HTR-8/SVneo (cell line): ENCODE measurements around the gene SLC39A3.

Experiments
- DNase-seq: peaks from one replicate; pipeline ENCODE4 v3.0.0; 2011; ENCODE audit warnings: low spot score, mixed read lengths; ENCODE audit not compliant: insufficient read length
- FAIRE-seq: peaks from 2 replicates; lab custom pipeline; 2011; peaks lifted over from hg19 to GRCh38; lab: Jason Lieb, UNC

Gene SLC39A3

DNA sequence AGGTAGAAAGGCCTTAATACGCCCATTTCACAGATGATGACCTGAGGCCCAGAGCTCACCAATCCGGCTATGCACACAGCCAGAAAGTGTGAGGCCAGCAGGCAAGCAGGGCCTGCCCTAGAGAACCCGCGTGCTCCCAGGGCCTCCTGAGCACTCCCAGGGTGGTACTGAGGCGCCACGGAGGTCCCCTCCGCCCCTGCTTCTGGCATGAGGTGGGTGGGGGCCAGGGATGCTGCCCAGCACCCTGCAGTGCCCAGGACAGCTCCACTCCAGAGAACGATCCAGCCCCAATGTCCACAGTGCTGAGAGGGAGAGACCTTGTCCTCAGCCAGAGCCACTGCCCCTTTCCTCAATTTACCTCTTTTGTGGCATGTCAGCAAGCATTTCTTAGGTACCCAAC lies 29.4 kb upstream of the SLC39A3 start:
- FAIRE-seq = no peak
- no peak for DNase-seq

DNA sequence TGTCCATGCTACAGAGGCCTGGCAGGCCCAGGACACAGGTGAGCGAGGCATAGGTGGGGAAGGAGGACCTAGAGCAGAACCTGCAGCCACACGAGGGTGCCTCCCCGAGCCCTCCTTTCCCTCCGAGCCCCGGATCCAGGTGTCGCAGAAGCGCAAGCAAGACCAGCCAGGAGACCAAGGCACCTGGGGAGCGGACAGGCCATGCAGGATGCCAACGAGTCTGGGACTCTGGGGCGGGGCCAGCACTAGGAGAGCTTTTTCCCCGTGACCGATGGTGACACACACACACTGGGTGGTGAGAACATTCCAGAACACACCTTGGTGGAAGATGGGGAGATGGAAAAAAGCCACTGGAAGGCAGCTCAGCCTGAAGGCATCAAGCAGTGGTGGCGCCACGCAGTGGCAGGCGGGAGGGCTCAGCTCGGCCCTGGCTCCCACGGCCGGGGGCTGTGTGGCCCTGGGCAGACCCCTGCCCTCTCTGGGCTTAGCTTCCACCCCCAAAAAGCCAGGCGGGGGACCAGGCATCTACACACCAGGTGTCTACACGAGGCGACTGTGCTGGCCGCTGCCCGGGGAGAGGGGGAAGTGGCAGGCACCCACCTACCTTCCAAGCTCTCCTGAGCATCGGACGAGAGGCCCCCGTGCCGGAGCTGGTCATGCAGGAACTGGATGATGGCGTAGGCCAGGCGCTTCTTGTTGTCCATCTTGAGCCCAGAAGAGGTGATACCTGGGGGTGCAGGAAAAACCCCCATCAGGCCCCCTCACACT lies 28.7 kb upstream of the SLC39A3 start:
- no peak for FAIRE-seq

DNA sequence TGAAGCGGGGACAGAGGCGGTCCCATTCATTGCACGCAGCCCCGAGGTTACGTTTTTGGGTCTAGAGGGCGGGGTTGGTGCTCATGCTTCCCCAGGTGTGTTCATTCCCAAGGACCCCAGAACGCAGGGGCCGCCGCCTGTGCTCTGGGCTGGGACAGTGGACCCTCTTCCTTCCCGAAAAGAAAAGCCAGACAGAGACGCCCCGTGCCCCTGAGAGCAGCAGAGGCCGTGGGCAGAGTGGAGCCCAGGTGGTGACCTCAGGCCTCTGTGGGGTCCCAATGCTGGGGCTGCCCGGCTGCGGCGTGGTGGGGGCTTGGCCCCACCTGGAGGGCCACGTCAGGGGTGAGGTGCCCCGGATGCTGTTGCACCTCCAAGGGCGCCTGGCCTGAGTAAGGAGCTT lies 27.9 kb upstream of the SLC39A3 start:
- FAIRE-seq = no peak
- DNase-seq = no peak

More for the DNA sequence above, 28.7 kb upstream of the SLC39A3 start:
- DNase-seq = no peak

DNA sequence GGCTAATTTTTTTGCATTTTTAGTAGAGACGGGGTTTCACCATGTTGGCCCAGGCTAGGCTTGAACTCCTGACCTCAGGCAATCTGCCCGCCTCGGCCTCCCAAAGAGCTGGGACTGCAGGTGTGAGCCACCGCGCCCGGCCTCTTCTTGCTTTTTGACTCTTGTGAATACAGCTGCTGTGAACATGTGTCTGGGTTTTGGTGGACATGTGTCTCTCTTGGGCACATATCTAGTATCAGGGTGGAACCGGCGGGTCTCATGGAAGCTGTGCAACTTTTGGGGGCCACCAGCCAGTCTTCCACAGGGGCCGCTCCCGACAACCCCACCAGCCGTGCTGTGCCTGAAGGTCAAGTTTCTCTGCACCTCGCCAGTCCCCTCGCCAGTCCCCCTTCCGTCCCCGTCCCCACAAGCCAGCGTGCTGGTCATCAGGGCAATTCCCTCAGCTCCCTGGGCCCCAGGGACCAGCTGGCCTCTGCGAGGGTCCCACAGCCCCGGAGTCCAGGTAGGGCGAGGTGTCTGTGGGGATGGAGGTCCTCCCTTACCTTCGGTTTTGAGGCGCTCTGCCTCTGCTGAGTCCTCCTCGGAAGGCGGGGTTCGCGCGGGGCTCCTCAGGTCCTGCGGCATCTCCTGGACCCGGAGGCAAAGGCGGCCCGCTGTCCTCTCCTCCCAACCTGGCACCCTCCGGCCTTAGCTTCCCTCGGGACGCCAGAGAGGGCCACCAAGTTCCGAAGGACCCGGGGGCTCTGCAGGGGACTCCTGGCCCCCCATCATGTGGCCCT lies 27.0 kb upstream of the SLC39A3 start:
- DNase-seq (no peak), FAIRE-seq (no peak)

DNA sequence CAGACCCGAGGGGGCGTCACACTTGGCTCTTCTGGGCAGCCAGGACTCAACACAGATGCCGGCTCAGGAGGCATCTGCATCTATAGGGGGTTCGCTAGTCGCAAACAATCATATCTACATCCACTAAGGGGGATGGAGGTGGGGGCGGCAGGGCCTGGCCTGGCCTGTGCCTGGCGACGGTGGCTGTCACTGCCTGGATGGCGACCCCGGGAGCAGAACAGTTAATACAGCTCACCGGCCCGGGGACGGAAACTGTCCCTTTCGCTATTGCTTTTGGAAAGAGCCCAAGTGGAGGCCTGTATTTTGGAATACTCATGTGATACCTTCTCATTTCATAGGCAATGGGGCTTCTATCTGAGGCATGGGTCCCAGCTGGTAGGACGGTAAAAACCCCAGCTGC lies 25.6 kb upstream of the SLC39A3 start:
- no peak for DNase-seq
- FAIRE-seq = no peak

DNA sequence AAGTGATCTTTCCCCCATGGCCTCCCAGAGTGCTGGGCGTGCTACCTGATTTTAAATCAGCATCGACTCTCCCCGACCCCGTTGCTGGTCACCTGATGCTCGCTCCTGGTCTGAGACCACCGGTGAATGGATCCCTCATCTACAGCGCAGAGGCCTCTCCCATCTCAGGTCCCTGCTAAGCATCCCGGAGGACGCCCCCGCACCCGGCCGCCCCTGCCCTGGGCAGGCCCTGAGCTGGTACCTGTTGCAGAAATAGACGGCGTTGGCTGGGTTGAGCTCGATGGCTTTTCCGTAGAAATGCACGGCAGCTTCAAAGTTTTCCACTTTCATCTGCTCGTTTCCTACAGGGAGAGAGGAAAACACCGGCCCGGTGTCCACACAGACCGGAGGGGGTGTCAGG lies 25.1 kb upstream of the SLC39A3 start:
- FAIRE-seq (no peak), DNase-seq (no peak)

DNA sequence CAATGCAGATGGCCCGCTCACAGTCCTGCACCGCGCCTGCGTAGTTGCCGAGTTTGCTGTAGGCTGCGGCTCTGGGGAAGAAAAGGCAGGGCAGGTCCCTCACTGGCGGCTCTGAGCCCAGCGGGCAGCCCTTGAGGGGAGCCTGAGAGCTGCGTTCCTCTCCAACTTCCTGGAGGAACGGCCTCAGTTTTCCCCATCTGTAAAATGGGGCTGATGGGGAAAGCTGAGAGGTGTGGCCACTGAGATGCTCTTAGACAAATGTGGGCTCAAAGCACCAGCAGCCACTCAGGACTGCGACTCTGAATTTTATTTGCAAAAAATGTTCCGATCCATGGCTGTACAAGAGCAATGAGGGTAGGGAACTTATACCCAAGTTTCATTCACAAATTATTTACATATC lies 23.9 kb upstream of the SLC39A3 start:
- FAIRE-seq (no peak), DNase-seq (no peak)

DNA sequence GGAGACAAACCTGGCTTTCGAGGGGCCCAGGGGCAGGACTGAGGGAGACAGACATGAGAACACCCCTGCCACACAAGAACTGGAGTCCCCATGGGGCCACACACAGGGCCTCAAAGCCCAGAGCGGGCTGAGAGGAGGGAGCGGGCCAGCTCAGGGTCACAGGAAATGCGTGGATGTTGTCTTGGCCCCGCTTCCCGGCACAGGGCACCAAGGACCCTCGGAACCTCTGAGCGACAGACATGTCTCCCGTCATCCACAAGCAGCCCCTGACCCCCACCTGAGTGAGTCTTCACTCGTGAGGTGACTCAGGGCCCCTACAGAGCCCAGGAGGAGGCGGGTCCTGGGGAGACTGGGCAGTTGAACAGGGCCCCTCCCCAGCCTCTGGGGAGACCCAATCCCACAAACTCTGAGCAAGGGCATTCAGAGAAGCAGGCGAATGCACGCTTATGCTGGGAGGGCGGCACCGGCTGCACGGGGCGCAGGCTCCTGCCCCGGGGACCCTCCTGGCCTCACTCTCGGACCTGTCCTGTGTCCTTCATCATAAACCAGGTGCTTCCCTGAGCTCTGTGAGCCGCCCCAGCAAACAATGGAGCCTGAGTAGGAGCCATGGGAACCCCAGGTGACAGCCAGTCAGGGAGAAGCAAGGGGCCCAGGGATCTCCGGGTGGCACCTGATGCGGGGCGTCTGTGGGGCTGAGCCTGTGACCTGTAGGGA lies 23.1 kb upstream of the SLC39A3 start:
- FAIRE-seq (no peak), DNase-seq (no peak)

DNA sequence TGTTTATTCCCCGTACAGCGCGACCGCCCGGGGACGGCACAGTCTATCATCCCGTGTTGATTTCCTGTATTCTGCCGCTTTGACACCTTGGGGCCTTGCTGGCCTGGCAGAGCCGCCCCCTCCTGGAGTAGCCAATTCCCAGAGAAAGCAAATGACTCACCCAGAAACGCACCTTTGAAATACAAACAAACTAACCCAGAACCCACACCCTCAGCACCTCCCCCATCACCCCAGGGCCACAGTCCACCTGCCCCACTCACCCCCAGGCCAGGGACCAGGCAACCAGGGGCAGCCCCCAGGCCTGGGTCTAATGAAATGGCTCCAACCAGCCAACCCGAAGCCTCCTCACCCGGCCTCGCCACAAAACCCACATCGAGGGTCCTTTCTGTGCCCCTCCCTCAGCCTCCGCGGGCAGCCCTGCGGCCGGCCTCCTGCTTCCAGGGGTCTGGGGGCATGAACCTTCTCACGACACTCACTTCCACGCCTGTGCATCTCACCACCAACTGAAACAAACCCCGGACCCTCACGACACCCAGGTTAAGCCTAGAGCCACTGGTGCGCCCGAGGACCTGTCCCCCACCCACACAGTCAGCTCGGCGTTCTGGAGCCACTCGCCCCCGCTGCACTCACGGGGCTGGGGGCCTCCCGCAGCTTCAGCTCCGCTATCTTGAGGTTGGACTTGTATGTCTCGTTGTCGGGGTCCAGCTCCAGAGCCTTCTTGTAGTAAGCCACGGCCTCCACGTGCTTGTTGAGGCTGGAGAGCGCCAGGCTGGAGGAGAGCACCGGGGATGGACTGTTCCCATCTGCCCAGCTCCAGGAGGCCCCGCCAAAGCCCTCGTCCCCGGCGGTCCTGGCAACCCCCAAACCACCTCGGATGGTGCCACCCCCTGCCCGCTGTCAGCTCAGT lies 22.3 kb upstream of the SLC39A3 start:
- DNase-seq = no peak
- FAIRE-seq = no peak

DNA sequence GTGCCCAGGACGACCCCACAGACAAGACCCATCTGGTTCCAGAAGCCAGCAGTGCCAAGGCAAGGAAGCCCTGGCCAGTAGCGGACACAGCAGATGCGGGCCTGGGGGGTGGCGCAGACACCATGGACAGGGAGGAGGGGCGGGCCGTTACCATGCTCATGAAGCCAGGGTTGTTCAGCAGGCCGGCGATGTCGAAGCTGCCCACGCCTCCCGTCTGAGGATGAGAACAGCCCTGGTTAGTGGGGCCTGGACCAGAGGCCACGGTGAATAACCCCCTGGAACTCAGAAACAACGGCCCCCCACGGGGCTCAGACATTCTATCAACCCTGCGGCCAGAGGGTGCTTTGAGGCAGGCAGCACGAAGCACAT lies 21.5 kb upstream of the SLC39A3 start:
- FAIRE-seq (no peak), DNase-seq (no peak)

DNA sequence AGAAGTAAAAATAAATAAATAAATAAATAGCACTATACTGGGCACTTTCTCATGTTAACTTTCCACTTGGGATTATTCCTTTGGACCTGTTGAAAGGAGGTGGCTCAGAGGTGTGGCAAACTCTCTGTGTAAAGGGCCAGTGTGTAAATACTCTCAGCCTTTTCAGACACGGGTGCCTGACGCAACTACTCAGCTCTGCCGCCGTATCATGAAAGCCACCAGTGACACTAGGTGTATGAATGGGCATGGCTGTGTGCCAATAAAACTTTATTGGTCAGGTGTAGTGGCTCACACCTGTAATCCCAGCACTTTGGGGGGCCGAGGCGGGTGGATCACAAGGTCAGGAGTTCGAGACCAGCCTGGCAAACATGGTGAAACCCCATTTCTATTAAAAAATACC lies 20.1 kb upstream of the SLC39A3 start:
- FAIRE-seq (no peak), DNase-seq (no peak)

DNA sequence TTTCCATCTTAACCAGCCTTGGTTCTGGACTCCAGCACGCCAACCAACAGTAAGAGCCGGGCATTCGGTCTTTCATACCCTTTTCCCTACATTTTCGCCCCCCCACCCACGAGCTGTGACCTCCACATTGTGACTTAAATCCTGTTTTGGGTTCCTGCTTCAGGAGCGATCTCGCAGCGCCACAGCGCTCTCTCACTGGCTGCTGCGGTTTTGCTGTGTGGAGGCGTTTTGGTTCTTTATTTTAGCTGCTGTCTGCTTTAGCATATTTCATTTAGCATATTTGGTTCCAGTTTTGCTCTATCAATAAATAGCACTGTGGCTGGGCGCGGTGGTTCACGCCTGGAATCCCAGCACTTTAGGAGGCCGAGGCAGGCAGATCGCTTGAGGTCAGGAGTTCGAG lies 19.5 kb upstream of the SLC39A3 start:
- DNase-seq (no peak), FAIRE-seq (no peak)

DNA sequence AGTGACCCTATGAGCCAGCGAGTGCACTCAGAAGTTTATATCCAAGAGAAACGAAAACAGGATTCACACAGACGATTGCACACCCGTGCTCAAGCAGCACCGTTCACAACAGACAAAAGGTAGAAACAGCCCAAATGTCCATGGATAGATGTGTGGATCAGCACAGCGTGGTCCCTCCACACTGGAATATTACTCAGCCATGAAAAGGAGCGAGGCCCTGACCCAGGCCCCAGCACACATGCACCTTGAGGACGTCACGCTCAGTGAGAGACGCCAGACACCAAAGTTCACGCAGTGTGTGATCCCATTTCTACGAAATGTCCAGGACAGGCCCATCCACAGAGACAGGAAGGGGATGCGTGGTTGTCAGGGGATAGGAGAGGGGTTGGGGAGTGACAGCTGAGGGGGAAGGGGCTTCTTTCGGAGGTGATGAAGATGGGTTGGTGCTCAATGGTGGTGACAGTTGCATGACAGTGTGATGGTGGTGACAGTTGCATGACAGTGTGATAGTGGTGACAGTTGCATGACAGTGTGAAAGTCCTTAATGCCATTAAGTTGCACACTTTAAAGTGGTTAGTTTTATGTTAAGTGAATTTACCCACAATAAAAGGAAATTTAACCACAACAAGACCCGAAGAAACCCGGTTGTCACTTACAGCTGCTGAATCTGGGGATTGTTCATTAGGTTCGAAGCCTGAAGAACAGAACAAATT lies 18.9 kb upstream of the SLC39A3 start:
- FAIRE-seq (no peak), DNase-seq (no peak)

DNA sequence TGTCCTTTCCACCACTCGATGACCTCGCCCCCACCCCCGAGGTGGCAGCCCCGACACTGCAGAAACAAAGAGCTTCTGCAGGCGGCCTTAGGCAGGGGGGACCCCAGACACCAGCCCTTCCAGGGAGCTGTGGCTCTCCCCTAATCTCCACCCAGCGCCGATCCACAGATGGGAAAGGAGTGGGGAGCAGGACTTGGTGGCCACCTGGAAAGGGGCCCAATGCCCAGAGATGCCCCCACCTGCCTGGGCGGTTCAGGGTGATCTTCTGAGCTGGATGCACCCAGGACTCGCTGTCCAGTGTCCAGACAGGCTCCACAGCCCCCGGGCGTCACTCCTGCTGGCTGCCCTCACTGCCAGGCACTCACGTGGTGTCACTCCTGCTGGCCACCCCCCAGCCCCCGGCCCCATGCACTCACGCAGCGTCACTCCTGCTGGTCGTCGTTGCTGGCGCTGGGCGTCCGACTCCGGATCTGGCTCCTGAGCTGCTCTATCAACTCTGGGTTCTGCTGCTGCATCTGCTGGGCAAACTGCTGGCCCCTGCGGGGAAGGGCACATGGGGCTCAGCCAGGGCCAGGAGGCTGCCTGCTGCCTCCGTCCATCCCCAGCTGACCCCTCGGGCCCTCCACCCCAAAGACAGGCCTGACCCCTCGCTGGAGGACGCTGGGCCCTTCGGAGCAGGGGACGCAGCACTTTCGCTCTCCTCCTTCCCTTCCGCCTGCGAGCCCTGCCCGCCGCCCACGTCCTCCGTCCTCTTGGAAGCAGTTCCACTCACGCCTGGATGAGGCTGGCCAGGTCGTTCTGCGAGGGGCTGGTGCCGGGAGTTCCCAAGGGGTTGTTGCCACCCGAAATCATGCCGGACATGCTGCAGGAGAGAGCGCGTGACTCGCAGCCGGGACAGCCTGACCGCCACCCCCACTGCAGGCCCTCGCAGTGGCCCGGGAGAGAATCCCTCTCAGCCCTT lies 17.4 kb upstream of the SLC39A3 start:
- FAIRE-seq (no peak), DNase-seq (no peak)

DNA sequence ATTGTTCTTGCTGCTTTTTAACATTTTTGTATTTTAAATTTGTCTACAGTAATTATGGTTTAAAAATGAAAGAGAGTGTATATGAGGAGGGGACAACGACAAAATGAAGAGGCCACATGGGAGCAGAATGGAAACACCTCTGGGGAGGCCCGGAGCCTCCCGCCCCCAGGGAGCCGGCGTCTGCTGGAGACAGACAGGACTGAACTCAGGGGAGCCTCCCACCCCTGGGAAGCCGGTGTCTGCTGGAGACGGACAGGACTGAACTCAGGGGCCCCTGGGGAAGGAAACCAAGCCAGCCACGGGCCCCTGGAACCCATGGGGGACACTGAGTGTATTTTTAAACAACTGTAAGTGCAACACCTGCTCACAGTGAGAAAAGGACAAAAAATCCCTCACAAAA lies 16.7 kb upstream of the SLC39A3 start:
- FAIRE-seq = no peak
- DNase-seq = no peak

DNA sequence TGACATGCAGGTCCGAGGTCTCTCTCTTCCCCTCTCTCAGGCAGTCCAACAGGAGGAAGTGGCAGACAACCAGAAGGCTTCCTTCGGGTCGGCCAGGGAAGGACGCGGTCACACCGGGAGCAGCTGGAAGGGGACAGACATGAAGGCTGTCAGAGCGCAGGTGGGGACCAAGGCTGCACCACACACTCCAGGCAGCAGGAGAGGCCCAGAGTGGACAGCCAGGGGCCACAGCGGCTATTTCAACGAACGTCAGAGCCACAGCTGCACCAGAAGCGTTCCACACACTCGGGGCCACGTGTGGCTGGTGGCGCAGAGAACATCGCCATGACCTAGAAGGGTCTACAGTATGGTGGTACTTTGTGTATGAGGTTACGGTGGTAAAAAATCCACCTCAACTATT lies 16.0 kb upstream of the SLC39A3 start:
- DNase-seq = no peak
- FAIRE-seq = no peak

DNA sequence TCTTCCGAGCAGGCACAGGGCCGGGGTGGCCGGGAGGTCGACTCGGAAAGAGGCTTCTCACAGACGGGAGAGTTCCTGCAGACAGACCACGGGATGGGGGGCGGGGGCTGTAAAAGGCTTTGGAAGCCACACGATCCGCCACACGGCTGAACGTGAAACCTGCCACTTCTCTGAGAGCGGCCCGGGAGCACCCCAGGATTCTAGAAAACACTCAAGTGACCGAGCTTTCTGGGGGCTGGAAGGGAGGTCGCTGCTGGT lies 15.6 kb upstream of the SLC39A3 start:
- DNase-seq = no peak
- FAIRE-seq = no peak

DNA sequence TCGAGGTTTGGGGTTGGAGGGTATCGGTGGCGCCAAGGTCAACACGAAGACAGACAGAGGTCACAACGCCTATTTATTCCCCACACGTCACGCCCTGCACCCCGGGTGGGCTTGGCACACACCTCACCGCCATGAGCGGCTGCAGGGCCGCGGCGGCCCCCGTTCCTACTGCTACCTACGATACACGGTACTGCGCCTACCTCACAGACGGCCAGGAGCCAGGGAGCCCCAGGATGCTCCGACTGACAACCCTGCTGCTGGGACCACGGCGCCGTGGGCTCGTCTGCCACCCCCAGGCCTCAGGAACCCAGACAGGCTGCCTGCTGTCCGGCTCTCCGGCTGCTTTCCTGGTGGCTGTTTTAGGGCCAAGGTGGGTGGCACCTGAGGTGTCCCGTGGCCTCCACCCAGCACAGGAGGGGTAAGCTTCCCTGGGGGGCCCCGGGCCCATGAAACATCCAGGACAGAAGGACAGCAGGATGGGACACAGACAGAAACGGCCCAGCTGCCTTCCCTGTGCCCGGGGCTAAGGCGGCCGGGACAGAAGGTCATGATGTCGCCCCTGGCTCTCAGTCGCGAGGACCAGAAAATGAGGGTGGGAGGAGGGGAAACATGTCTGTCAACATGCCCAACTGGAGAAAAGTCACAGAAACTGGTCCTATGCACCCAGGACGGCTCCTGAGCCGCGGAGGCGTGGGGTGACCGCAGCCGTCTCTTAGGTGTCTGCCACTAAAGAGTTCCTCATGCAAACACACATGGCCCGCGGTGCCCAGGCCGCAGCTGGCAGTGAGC lies 15.0 kb upstream of the SLC39A3 start:
- FAIRE-seq (no peak), DNase-seq (no peak)
